Right lobe of liver (tissue), 6 donors: ENCODE data around the gene ZNF384. TPM values are rescaled to one million over a fixed set of nuclear protein-coding genes. Genes with fewer than 3 reads are reported as not detected.

Experiments used
- ATAC-seq, 4 donors: fragments of 200-7000 bp; cut with Tn5 transposase; one replicate each; pipeline ENCODE4 v1.9.1; 2020; ENCODE audit warnings: mild to moderate bottlenecking in 4 of 4, moderate library complexity in 4 of 4
- DNase-seq, 3 donors: peaks; one replicate each; pipeline ENCODE4 v3.0.0-alpha.2; 2020
- H3K27ac ChIP-seq, 3 donors: fragments of 200-600 bp; one replicate each; pipeline ENCODE4 v1.8.0; 2022
- H3K27me3 ChIP-seq, 2 donors: fragments of 200-600 bp; one replicate each; pipeline ENCODE4 v1.8.0; 2022
- H3K36me3 ChIP-seq, 4 donors: fragments of 200-600 bp; sonication (generic) in 1 of 4; one replicate each; pipeline versions ENCODE4 v1.5.1 to v1.8.0; 2017 to 2022; ENCODE audit warnings: control low read depth in 1 of 4
- H3K4me1 ChIP-seq, 4 donors: fragments of 200-600 bp; sonication (generic) in 1 of 4; one replicate each; pipeline versions ENCODE4 v1.5.1 to v1.8.0; 2017 to 2022; ENCODE audit warnings: control low read depth in 1 of 4
- H3K4me3 ChIP-seq, 3 donors: fragments of 200-600 bp; one replicate each; pipeline ENCODE4 v1.8.0; 2022
- H3K9me3 ChIP-seq, 4 donors: fragments of 200-600 bp; sonication (generic) in 1 of 4; one replicate each; pipeline versions ENCODE4 v1.5.1 to v1.8.0; 2017 to 2022; ENCODE audit warnings: control low read depth in 1 of 4
- POLR2A ChIP-seq: fragments of 450-650 bp; IDR thresholded peaks from one replicate; pipeline ENCODE4 v1.6.1; 2017; ENCODE audit warnings: antibody characterized with exemption, mild to moderate bottlenecking
- WGBS: methylation state at CpG from one replicate; pipeline ENCODE4 v1.1.6; 2018; ENCODE audit warnings: low coverage, low lambda C conversion rate; ENCODE audit not compliant: insufficient coverage; ENCODE audit errors: missing lambda C conversion rate; 5-methylcytosine and 5-hydroxymethylcytosine counted together
- intact Hi-C, 2 donors: fragments of 100-400 bp; cut with DNase I; formaldehyde crosslinking; loops; one replicate each; pipeline versions ENCODE4 v1.11.2 to v1.14.1; 2022
- total RNA-seq, 6 experiments: library from RNA; depleted of rRNA in 2 of 6; stranded (reverse); fragments of >200 nt in 2 of 6; fragmentation: NEBNext Ultra II Directional in 3 of 6; extraction: Animal tissue kit (Norgen Biotek cat#: 25700) in 3 of 6; gene quantifications; one replicate each; pipeline versions ENCODE4 v1.1.0 to v1.2.4, GENCODE V29; 2016 to 2023
- TF ChIP-seq, protein P1 (sequence below), 4 donors: fragments of 200-600 bp in 3 of 4; fragments of 450-650 bp in 1 of 4; IDR thresholded peaks; one replicate each; pipeline versions ENCODE4 v1.5.1 to v1.8.0; 2016 to 2022; ENCODE audit warnings: antibody characterized with exemption in 4 of 4, mild to moderate bottlenecking in 2 of 4
- donor health status: DM: no; HTN: yes; CAD: no.
- donor health status: DM: no; HTN: no; CAD: no.
- donor health status: DM: no; HTN: no; CAD: no.
- donor health status: DM: no; HTN: yes; CAD: no.
- donor health status: DM: no; HTN: yes; CAD: no.

Gene ZNF384
- total RNA-seq, 6 experiments from 2014 or later, result 11.9 to 22.3 (median 18.3) TPM

DNA sequence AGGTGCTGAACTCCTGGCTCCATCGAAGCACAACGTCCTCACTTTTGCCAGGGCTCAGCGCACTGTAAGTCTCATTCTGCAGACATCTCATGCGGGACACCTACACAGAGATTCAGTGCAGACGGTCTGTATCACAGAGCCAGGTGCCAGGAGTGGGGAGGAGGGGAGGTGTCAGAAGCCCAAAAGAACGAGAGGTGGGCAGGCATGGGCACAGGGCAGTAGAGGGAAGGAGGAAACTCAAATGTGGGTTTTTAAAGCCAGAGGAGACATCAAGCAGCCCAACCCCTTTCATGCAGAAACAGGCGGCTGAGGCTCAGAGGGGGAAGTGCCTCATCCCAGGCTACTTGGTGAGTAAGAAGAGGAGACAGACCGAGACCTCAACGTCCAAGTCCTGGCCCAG is 50.9 kb downstream of the ZNF384 start:
- no peak overlapping the region for H3K27ac ChIP-seq
- DNase-seq (no peak), ATAC-seq (peak in 2 of 4 donors; percentile 22 to 31)
- H3K27me3 ChIP-seq, result no peaks in the 10 kb centered on the region
- no peaks in the 10 kb centered on the region for H3K36me3 ChIP-seq
- H3K4me3 ChIP-seq, result no peak overlapping the region
- intact Hi-C loops, result no loop called here
- TF ChIP-seq, protein P1, sequence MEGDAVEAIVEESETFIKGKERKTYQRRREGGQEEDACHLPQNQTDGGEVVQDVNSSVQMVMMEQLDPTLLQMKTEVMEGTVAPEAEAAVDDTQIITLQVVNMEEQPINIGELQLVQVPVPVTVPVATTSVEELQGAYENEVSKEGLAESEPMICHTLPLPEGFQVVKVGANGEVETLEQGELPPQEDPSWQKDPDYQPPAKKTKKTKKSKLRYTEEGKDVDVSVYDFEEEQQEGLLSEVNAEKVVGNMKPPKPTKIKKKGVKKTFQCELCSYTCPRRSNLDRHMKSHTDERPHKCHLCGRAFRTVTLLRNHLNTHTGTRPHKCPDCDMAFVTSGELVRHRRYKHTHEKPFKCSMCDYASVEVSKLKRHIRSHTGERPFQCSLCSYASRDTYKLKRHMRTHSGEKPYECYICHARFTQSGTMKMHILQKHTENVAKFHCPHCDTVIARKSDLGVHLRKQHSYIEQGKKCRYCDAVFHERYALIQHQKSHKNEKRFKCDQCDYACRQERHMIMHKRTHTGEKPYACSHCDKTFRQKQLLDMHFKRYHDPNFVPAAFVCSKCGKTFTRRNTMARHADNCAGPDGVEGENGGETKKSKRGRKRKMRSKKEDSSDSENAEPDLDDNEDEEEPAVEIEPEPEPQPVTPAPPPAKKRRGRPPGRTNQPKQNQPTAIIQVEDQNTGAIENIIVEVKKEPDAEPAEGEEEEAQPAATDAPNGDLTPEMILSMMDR (IDR thresholded peaks at IDR 0.05), result no peak
- TF ChIP-seq POLR2A, result no peak
- H3K9me3 ChIP-seq, result no peaks in the 10 kb centered on the region
- no peaks in the 10 kb centered on the region for H3K4me1 ChIP-seq
- WGBS, result 39% methylated on average over 4 of the region's 9 CpGs

DNA sequence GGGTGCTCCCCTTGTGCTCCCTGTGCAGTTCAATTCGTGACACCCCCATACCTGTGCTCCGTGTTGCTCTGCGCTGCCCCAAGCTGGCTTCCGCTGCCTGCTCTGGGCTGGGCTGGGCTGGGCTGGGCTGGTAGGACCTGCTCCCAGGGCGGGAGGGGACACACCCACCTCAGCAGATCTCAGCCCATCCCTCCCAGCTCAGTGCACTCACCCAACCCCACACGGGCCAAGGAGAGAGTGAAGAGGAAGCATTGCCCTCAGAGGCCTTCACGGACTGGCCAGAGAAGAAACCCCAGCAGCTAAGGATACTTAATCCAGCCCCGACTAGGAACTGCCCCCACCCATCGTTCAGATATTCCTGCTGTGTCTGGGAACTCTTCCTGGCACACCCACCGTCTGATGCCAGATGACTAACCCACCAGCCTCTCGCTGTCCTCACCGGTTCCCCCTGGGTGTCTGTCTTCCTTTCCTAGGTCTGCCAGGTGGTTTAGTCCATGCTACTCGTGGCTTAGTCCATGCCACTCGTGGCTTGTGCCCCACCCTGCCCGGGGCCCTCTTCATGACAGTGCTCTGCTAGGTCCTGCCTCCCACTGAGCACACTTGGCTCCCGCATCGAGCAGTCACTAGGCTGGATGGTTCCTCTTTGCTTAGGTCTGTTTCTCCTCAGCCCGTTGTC is 53.2 kb downstream of the ZNF384 start, which contains the start of gene LPAR5:
TSS of gene LPAR5 (minus strand) at position 104 of the 676 bp plus-strand sequence. CDS start 14,711 bp downstream, outside the sequence.
- Histone ChIP-seq H3K4me1 (no peaks in the 10 kb centered on the region), H3K27ac (no peak within 1 kb of the TSS), H3K9me3 (no peaks in the 10 kb centered on the region), H3K36me3 (no peaks in the 10 kb centered on the region), H3K27me3 (no peaks in the 10 kb centered on the region), H3K4me3 (no peak within 1 kb of the TSS)
- TF ChIP-seq, protein P1 (IDR thresholded peaks at IDR 0.05), result no peak
- TF ChIP-seq POLR2A, result no peak
- ATAC-seq (peak; percentile 41 to 63 (median 54)), DNase-seq (peak in 1 of 3 donors; percentile 59)
- 29% methylated on average over 10 of the region's 18 CpGs for WGBS
- intact Hi-C loops, result no loop called here

DNA sequence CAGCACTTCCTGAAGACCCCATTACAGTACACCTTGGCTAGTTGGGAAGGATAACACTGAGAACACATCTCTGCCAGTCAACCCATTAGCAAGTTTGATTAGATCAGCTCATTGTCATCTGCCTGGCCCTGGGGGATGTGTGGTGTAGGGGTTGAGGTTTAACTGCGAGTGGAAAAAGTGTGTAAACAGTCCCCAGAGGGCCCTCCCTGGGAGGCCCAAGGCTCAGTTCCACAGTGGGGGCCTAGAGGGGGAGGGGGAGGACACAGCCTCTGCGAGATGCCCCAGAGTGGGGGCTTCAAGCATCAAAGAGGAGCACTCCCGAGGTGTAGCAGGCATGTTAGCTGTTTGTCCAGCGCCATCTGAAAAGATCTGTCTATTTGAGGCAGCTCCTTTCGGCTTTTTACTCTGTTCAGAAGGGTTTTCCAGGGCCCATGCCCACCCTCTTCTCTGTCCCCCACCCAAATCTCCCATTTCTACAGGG is 53.8 kb downstream of the ZNF384 start:
- Histone ChIP-seq H3K27me3 (no peaks in the 10 kb centered on the region), H3K4me1 (no peaks in the 10 kb centered on the region), H3K9me3 (no peaks in the 10 kb centered on the region), H3K36me3 (no peaks in the 10 kb centered on the region), H3K27ac (no peak overlapping the region), H3K4me3 (no peak overlapping the region)
- DNase-seq (no peak), ATAC-seq (peak in 2 of 4 donors; percentile 11 to 17)
- WGBS, result 65% methylated on average over 2 of the region's 5 CpGs
- intact Hi-C loops, result no loop called here
- TF ChIP-seq, protein P1 (IDR thresholded peaks at IDR 0.05), result no peak
- no peak for TF ChIP-seq POLR2A

DNA sequence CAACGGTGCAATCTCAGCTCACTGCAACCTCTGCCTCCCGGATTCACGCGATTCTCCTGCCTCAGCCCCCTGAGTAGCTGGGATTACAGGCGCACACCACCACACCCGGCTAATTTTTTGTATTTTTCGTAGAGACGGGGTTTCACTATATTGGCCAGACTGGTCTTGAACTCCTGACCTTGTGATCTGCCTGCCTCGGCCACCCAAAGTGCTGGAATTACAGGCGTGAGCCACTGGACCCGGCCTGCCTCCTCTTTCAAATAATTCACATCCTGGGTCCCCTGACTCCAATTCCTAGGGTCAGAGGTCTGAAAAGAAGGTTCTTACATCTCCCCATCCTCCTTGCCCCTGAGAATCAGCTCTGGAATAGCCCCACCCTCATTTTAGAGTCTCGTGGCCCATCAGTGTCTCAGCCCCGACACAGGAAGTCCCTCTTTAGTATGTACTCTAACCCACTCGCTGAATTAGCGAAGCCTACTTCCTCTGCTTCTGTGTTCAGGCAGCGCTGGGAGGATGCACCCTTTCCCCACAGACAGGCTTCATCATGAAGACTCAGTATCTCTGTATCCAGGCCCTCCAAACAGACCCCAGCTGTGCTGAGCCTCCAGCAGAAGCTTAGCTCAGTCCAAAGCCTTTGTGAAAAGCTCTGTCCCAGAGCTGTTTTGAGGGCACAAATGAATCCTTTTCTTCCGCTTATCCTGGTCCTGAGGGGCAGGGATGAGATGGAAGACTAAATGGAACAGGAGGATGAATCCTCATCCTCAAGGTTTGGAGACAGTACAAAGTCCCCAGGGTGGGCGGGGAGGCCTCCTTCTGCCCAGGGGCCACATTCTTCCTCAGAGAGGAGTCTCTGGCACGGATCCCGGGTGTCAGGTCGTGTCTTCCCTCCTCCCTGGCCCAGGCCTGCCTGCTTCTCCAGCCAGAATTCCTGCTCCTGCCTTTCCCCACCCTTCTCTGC is 56.9 kb downstream of the ZNF384 start:
- 48% methylated on average over 18 of the region's 21 CpGs for WGBS
- Histone ChIP-seq H3K9me3 (no peaks in the 10 kb centered on the region), H3K36me3 (no peaks in the 10 kb centered on the region), H3K4me1 (no peaks in the 10 kb centered on the region), H3K27ac (peak overlapping the region in 2 of 3 donors; percentile 13 to 37), H3K27me3 (no peaks in the 10 kb centered on the region), H3K4me3 (no peak overlapping the region)
- ATAC-seq (peak; percentile 60 to 74 (median 72)), DNase-seq (no peak)
- TF ChIP-seq POLR2A, result no peak
- TF ChIP-seq, protein P1 (IDR thresholded peaks at IDR 0.05), result no peak
- intact Hi-C loops, result no loop called here
